HEK293 (cell line): ENCODE data around the gene MARK2.

Experiments used
- CTCF ChIP-seq: fragments of 450-650 bp; formaldehyde crosslinking; IDR thresholded peaks from 2 replicates; pipeline ENCODE4 v1.5.1; 2016; ENCODE audit warnings: missing biosample characterization, missing genetic modification characterization
- GLI4 ChIP-seq: fragments of 450-650 bp; formaldehyde crosslinking; IDR thresholded peaks from 2 replicates; pipeline ENCODE4 v1.5.1; 2016; ENCODE audit warnings: missing biosample characterization, missing genetic modification characterization
- GLIS1 ChIP-seq: fragments of 450-650 bp; formaldehyde crosslinking; IDR thresholded peaks from 2 replicates; pipeline ENCODE4 v1.5.1; 2016; ENCODE audit warnings: missing biosample characterization, missing genetic modification characterization
- GLIS2 ChIP-seq: fragments of 450-650 bp; formaldehyde crosslinking; IDR thresholded peaks from 2 replicates; pipeline ENCODE4 v1.5.1; 2016; ENCODE audit warnings: missing biosample characterization, missing genetic modification characterization
- TCF7L2 ChIP-seq: IDR thresholded peaks from 2 replicates; pipeline ENCODE4 v1.6.1; 2011; ENCODE audit warnings: low read depth, mild to moderate bottlenecking, inconsistent platforms, low read length, moderate library complexity, borderline replicate concordance
- YY1 ChIP-seq: fragments of 450-650 bp; formaldehyde crosslinking; IDR thresholded peaks from 2 replicates; pipeline ENCODE4 v1.5.1; 2018; ENCODE audit warnings: missing biosample characterization, missing genetic modification characterization
- ZBTB17 ChIP-seq: fragments of 450-650 bp; formaldehyde crosslinking; IDR thresholded peaks from 2 replicates; pipeline ENCODE4 v1.5.1; 2016; ENCODE audit warnings: missing biosample characterization, missing genetic modification characterization
- ZBTB20 ChIP-seq: fragments of 450-650 bp; formaldehyde crosslinking; IDR thresholded peaks from 2 replicates; pipeline ENCODE4 v1.5.1; 2016; ENCODE audit warnings: missing biosample characterization, missing genetic modification characterization
- ZBTB21 ChIP-seq: fragments of 450-650 bp; formaldehyde crosslinking; IDR thresholded peaks from 2 replicates; pipeline ENCODE4 v1.5.1; 2017; ENCODE audit warnings: missing biosample characterization, missing genetic modification characterization
- ZNF112 ChIP-seq: fragments of 450-650 bp; formaldehyde crosslinking; IDR thresholded peaks from 2 replicates; pipeline ENCODE4 v1.5.0; 2017; ENCODE audit warnings: missing biosample characterization, missing genetic modification characterization
- ZNF16 ChIP-seq: fragments of 450-650 bp; formaldehyde crosslinking; IDR thresholded peaks from 2 replicates; pipeline ENCODE4 v1.5.1; 2016; ENCODE audit warnings: low read depth, missing biosample characterization, missing genetic modification characterization
- ZNF202 ChIP-seq: fragments of 450-650 bp; formaldehyde crosslinking; IDR thresholded peaks from 2 replicates; pipeline ENCODE4 v1.5.1; 2016; ENCODE audit warnings: missing biosample characterization, missing genetic modification characterization, borderline replicate concordance
- ZNF211 ChIP-seq: fragments of 450-650 bp; formaldehyde crosslinking; IDR thresholded peaks from 2 replicates; pipeline ENCODE4 v1.5.1; 2016; ENCODE audit warnings: low read depth, missing biosample characterization, missing genetic modification characterization
- ZNF274 ChIP-seq, 2 experiments: fragments of 200-500 bp in 1 of 2; fragments of 450-650 bp in 1 of 2; sonication (Bioruptor generic) in 1 of 2; formaldehyde crosslinking in 1 of 2; IDR thresholded peaks; 2 replicates each; pipeline versions ENCODE4 v1.5.1 to v1.6.1; 2014 to 2016; ENCODE audit warnings: borderline replicate concordance in 1 of 2, inconsistent platforms in 1 of 2, low read length in 1 of 2, missing biosample characterization in 1 of 2, missing genetic modification characterization in 1 of 2
- ZNF398 ChIP-seq: fragments of 450-650 bp; formaldehyde crosslinking; IDR thresholded peaks from 2 replicates; pipeline ENCODE4 v1.5.1; 2017; ENCODE audit warnings: missing biosample characterization, missing genetic modification characterization
- ZNF426 ChIP-seq: fragments of 450-650 bp; formaldehyde crosslinking; IDR thresholded peaks from 2 replicates; pipeline ENCODE4 v1.5.1; 2017; ENCODE audit warnings: missing biosample characterization, missing genetic modification characterization, mild to moderate bottlenecking, inconsistent platforms, moderate library complexity
- ZNF513 ChIP-seq: fragments of 450-650 bp; IDR thresholded peaks from 2 replicates; pipeline ENCODE4 v1.5.1; 2018; ENCODE audit warnings: missing biosample characterization, missing genetic modification characterization
- ZNF521 ChIP-seq: fragments of 450-650 bp; formaldehyde crosslinking; IDR thresholded peaks from 2 replicates; pipeline ENCODE4 v1.5.1; 2017; ENCODE audit warnings: missing biosample characterization, mild to moderate bottlenecking, missing genetic modification characterization
- ZNF530 ChIP-seq: fragments of 450-650 bp; formaldehyde crosslinking; IDR thresholded peaks from 2 replicates; pipeline ENCODE4 v1.5.1; 2016; ENCODE audit warnings: low read depth, missing biosample characterization, missing genetic modification characterization
- ZNF555 ChIP-seq: fragments of 450-650 bp; formaldehyde crosslinking; conservative IDR thresholded peaks from 2 replicates; pipeline ENCODE4 v1.5.1; 2017; ENCODE audit warnings: missing biosample characterization, mild to moderate bottlenecking, missing genetic modification characterization, inconsistent platforms
- ZNF585B ChIP-seq: fragments of 450-650 bp; formaldehyde crosslinking; IDR thresholded peaks from 2 replicates; pipeline ENCODE4 v1.5.1; 2016; ENCODE audit warnings: missing biosample characterization, missing genetic modification characterization
- ZNF600 ChIP-seq: fragments of 450-650 bp; formaldehyde crosslinking; IDR thresholded peaks from 2 replicates; pipeline ENCODE4 v1.5.1; 2016; ENCODE audit warnings: missing biosample characterization, missing genetic modification characterization
- ZNF658 ChIP-seq: fragments of 450-650 bp; formaldehyde crosslinking; IDR thresholded peaks from 2 replicates; pipeline ENCODE4; 2016; ENCODE audit warnings: missing biosample characterization, missing genetic modification characterization
- ZNF660 ChIP-seq: fragments of 450-650 bp; IDR thresholded peaks from 2 replicates; pipeline ENCODE4 v1.5.1; 2018; ENCODE audit warnings: missing biosample characterization, mild to moderate bottlenecking, missing genetic modification characterization
- ZNF791 ChIP-seq: fragments of 450-650 bp; formaldehyde crosslinking; IDR thresholded peaks from 2 replicates; pipeline ENCODE4 v1.5.1; 2016; ENCODE audit warnings: missing biosample characterization, missing genetic modification characterization
- ZNF843 ChIP-seq: fragments of 450-650 bp; formaldehyde crosslinking; IDR thresholded peaks from 2 replicates; pipeline ENCODE4 v1.5.1; 2016; ENCODE audit warnings: missing biosample characterization, missing genetic modification characterization
- ZSCAN23 ChIP-seq: fragments of 450-650 bp; formaldehyde crosslinking; IDR thresholded peaks from 2 replicates; pipeline ENCODE4 v1.5.1; 2016; ENCODE audit warnings: missing biosample characterization, missing genetic modification characterization
- TF ChIP-seq, protein P1 (sequence below): fragments of 450-650 bp; formaldehyde crosslinking; IDR thresholded peaks from 2 replicates; pipeline ENCODE4 v1.5.1; 2016; ENCODE audit warnings: missing biosample characterization, missing genetic modification characterization
- TF ChIP-seq, protein P2 (sequence below): fragments of 450-650 bp; formaldehyde crosslinking; IDR thresholded peaks from 2 replicates; pipeline ENCODE4 v1.5.1; 2016; ENCODE audit warnings: missing biosample characterization, missing genetic modification characterization
- TF ChIP-seq, protein P3 (sequence below): fragments of 450-650 bp; formaldehyde crosslinking; optimal IDR thresholded peaks from 2 replicates; pipeline ENCODE3; 2016; ENCODE audit warnings: missing biosample characterization, mild to moderate bottlenecking, missing genetic modification characterization

MARK2 gene

GRCh38 chr11:63915961-63916836 is 77.3 kb downstream of the MARK2 start (continued):
- TF ChIP-seq ZNF513 (no peak), ZNF555 (tag by site-specific recombination) (no peak), ZNF274 (IDR thresholded peaks at IDR 0.05; ENCODE audit: low read length) (no peak), ZNF274 (tag by site-specific recombination; IDR thresholded peaks at IDR 0.05; ENCODE audit: borderline replicate concordance) (no peak), ZBTB17 (tag by site-specific recombination) (peak; percentile 89), ZNF660 (tag by site-specific recombination) (no peak), ZNF16 (tag by site-specific recombination) (no peak), ZNF585B (tag by site-specific recombination) (no peak), ZNF791 (tag by site-specific recombination) (no peak), ZBTB21 (tag by site-specific recombination) (no peak), GLI4 (tag by site-specific recombination) (no peak), ZNF398 (tag by site-specific recombination) (no peak), ZNF211 (no peak), YY1 (no peak), ZNF426 (no peak), GLIS2 (tag by site-specific recombination) (peak; percentile 90), ZNF112 (tag by site-specific recombination) (no peak), ZSCAN23 (tag by site-specific recombination) (no peak), ZNF530 (tag by site-specific recombination) (no peak), GLIS1 (tag by site-specific recombination) (peak; percentile 54), ZBTB20 (tag by site-specific recombination) (peak; percentile 66; the same call in 1 of the 2 replicates), ZNF658 (tag by site-specific recombination) (no peak), ZNF843 (no peak), ZNF600 (tag by site-specific recombination) (peak; percentile 51; the same call in 1 of the 2 replicates), ZNF521 (no peak), CTCF (tag by site-specific recombination) (peak; percentile 91), TCF7L2 (no peak), ZNF202 (tag by site-specific recombination) (no peak)
- TF ChIP-seq, protein P1, sequence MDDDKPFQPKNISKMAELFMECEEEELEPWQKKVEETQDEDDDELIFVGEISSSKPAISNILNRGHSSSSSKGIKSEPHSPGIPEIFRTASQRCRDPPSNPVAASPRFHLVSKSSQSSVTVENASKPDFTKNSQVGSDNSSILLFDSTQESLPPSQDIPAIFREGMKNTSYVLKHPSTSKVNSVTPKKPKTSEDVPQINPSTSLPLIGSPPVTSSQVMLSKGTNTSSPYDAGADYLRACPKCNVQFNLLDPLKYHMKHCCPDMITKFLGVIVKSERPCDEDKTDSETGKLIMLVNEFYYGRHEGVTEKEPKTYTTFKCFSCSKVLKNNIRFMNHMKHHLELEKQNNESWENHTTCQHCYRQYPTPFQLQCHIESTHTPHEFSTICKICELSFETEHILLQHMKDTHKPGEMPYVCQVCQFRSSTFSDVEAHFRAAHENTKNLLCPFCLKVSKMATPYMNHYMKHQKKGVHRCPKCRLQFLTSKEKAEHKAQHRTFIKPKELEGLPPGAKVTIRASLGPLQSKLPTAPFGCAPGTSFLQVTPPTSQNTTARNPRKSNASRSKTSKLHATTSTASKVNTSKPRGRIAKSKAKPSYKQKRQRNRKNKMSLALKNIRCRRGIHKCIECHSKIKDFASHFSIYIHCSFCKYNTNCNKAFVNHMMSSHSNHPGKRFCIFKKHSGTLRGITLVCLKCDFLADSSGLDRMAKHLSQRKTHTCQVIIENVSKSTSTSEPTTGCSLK (tag by site-specific recombination) = no peak
- TF ChIP-seq, protein P2, sequence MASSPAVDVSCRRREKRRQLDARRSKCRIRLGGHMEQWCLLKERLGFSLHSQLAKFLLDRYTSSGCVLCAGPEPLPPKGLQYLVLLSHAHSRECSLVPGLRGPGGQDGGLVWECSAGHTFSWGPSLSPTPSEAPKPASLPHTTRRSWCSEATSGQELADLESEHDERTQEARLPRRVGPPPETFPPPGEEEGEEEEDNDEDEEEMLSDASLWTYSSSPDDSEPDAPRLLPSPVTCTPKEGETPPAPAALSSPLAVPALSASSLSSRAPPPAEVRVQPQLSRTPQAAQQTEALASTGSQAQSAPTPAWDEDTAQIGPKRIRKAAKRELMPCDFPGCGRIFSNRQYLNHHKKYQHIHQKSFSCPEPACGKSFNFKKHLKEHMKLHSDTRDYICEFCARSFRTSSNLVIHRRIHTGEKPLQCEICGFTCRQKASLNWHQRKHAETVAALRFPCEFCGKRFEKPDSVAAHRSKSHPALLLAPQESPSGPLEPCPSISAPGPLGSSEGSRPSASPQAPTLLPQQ (tag by site-specific recombination) = no peak
- TF ChIP-seq, protein P3, sequence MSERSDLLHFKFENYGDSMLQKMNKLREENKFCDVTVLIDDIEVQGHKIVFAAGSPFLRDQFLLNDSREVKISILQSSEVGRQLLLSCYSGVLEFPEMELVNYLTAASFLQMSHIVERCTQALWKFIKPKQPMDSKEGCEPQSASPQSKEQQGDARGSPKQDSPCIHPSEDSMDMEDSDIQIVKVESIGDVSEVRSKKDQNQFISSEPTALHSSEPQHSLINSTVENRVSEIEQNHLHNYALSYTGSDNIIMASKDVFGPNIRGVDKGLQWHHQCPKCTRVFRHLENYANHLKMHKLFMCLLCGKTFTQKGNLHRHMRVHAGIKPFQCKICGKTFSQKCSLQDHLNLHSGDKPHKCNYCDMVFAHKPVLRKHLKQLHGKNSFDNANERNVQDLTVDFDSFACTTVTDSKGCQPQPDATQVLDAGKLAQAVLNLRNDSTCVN = peak; percentile 39
